ENCODE measurements around the gene CGN.

CGN gene

DNA sequence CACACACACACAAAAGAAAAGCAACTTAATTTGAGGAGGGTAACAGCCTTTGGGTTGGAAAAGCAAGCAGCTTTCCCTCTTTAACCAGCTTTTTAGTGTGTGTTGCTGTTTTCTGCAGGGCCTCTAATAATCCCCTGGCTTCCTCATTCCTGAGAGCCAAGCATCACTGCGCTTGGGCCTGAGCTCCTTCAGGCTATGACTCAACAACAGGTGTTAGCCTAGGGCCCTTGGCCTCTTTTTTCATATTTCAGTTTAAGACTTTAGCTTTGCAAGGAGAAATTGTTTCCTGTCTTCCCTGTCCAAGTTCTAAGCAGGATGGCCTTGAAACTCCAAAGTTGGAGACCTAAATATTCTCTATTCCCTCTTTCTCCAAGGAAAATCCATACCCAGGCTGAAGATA lies 74.4 kb downstream of the CGN start:
- no peak for DNase-seq (ENCODE audit: low read depth in 2 of 2, low spot score in 1 of 2)

Measured in stimulated activated CD8-positive, alpha-beta memory T cell treated with anti-CD3 and anti-CD28 coated beads, Interleukin-4, amount 100 ng/mL, for 4 hours (primary cell).